IMR-90 (cell line): ENCODE results near the gene TIGIT. TPM values are rescaled to one million over a fixed set of nuclear protein-coding genes. Genes with fewer than 3 reads are reported as not detected.

Experiments
- ATAC-seq: fragments of 200-7000 bp; cut with Tn5 transposase; 2 replicates; pipeline ENCODE4 v1.9.1; 2020; ENCODE audit warnings: low read depth, mild to moderate bottlenecking, moderate library complexity
- BruUV-seq: library from RNA; stranded (reverse); fragments of 400-500 nt; replicated peaks from 2 replicates; lab custom pipeline; 2021; lab: Mats Ljungman, UMichigan
- CTCF ChIA-PET: fragments of 300-600 bp; formaldehyde crosslinking; extraction: SDS; loops from one replicate; lab custom pipeline; 2021; ENCODE audit warnings: antibody characterized with exemption; lab: Yijun Ruan, JAX
- POLR2A ChIA-PET: fragments of 300-600 bp; sonication (Branson Sonifier 250); formaldehyde crosslinking; loops from one replicate; lab custom pipeline; 2022; ENCODE audit warnings: antibody characterized with exemption; ENCODE audit not compliant: unreplicated experiment; lab: Charles Lee
- DNase-seq: peaks from one replicate; pipeline ENCODE4 v3.0.0; 2013
- H2AFZ ChIP-seq: replicated peaks from 2 replicates; pipeline ENCODE3; 2013; ENCODE audit warnings: low read length, mild to moderate bottlenecking; ENCODE audit not compliant: poor library complexity
- H2AK5ac ChIP-seq: 2 replicates; pipeline ENCODE4 v1.6.1; 2013; ENCODE audit warnings: low read depth, low read length, inconsistent platforms
- H2AK9ac ChIP-seq: replicated peaks from 2 replicates; pipeline ENCODE3; 2013; ENCODE audit warnings: mild to moderate bottlenecking, low read depth, low read length, moderate library complexity; ENCODE audit not compliant: poor library complexity
- H2BK120ac ChIP-seq: 2 replicates; pipeline ENCODE4 v1.6.1; 2013; ENCODE audit warnings: low read depth, low read length, inconsistent platforms
- H2BK15ac ChIP-seq: 3 replicates; pipeline ENCODE4 v1.6.1; 2013; ENCODE audit warnings: low read depth, low read length, inconsistent platforms
- H2BK20ac ChIP-seq: 2 replicates; pipeline ENCODE4 v1.6.1; 2013; ENCODE audit warnings: low read depth, mild to moderate bottlenecking, inconsistent platforms, low read length, moderate library complexity
- H2BK5ac ChIP-seq: 2 replicates; pipeline ENCODE4 v1.6.1; 2013; ENCODE audit warnings: mild to moderate bottlenecking, low read depth, low read length, inconsistent platforms; ENCODE audit not compliant: poor library complexity, severe bottlenecking
- H3K14ac ChIP-seq: replicated peaks from 2 replicates; pipeline ENCODE4 v1.6.1; 2013; ENCODE audit warnings: low read depth, low read length, inconsistent platforms
- H3K18ac ChIP-seq: 2 replicates; pipeline ENCODE4 v1.6.1; 2013; ENCODE audit warnings: low read depth, low read length, control low read depth
- H3K23ac ChIP-seq: 2 replicates; pipeline ENCODE4 v1.6.1; 2013; ENCODE audit warnings: low read depth, low read length, inconsistent platforms
- H3K27ac ChIP-seq: 2 replicates; pipeline ENCODE4 v1.5.1; 2013; ENCODE audit warnings: mild to moderate bottlenecking, control low read depth, low read length; ENCODE audit not compliant: insufficient read depth
- H3K27me3 ChIP-seq: 2 replicates; pipeline ENCODE4 v1.6.1; 2013; ENCODE audit warnings: low read length; ENCODE audit not compliant: control insufficient read depth, insufficient read depth
- H3K36me3 ChIP-seq: 2 replicates; pipeline ENCODE4 v1.6.1; 2013; ENCODE audit warnings: low read length, mixed read lengths; ENCODE audit not compliant: control insufficient read depth, insufficient read depth
- H3K4ac ChIP-seq: 2 replicates; pipeline ENCODE4 v1.6.1; 2013; ENCODE audit warnings: low read depth, low read length, inconsistent platforms
- H3K4me1 ChIP-seq: 2 replicates; pipeline ENCODE4 v1.6.1; 2013; ENCODE audit warnings: low read length, mixed read lengths; ENCODE audit not compliant: control insufficient read depth, insufficient read depth
- H3K4me2 ChIP-seq: 2 replicates; pipeline ENCODE4 v1.6.1; 2013; ENCODE audit warnings: low read depth, mild to moderate bottlenecking, control low read depth, low read length, moderate library complexity
- H3K4me3 ChIP-seq: 2 replicates; pipeline ENCODE4 v1.5.1; 2013; ENCODE audit warnings: low read depth, mild to moderate bottlenecking, control low read depth, low read length, moderate library complexity; ENCODE audit not compliant: insufficient read depth
- H3K56ac ChIP-seq: 2 replicates; pipeline ENCODE4 v1.6.1; 2013; ENCODE audit warnings: low read length, inconsistent platforms; ENCODE audit not compliant: insufficient read depth; ENCODE audit errors: extremely low read depth
- H3K79me1 ChIP-seq, 2 experiments: 2 replicates each; pipeline ENCODE4 v1.6.1; 2013; ENCODE audit warnings: low read length in 2 of 2, inconsistent platforms in 1 of 2, low read depth in 1 of 2
- H3K9ac ChIP-seq: 2 replicates; pipeline ENCODE4 v1.6.1; 2013; ENCODE audit warnings: low read depth, low read length, control low read depth
- H3K9me1 ChIP-seq: 2 replicates; pipeline ENCODE4 v1.6.1; 2013; ENCODE audit warnings: low read length, inconsistent platforms; ENCODE audit not compliant: insufficient read depth
- H3K9me3 ChIP-seq: 2 replicates; pipeline ENCODE4 v1.6.1; 2013; ENCODE audit warnings: low read length; ENCODE audit not compliant: control insufficient read depth, insufficient read depth
- H4K20me1 ChIP-seq: 2 replicates; pipeline ENCODE4 v1.6.1; 2013; ENCODE audit warnings: low read length, inconsistent platforms; ENCODE audit not compliant: insufficient read depth
- H4K5ac ChIP-seq: 2 replicates; pipeline ENCODE4 v1.6.1; 2013; ENCODE audit warnings: mild to moderate bottlenecking, low read depth, low read length, control low read depth
- H4K8ac ChIP-seq, 2 experiments: 2 replicates each; pipeline ENCODE4 v1.6.1; 2013; ENCODE audit warnings: low read depth in 2 of 2, low read length in 2 of 2, control low read depth in 1 of 2, inconsistent platforms in 1 of 2
- H4K91ac ChIP-seq: 2 replicates; pipeline ENCODE4 v1.6.1; 2013; ENCODE audit warnings: low read depth, low read length, inconsistent platforms; ENCODE audit not compliant: insufficient read depth
- CEBPB ChIP-seq: IDR thresholded peaks from 2 replicates; pipeline ENCODE4 v1.6.1; 2012; ENCODE audit warnings: low read depth, low read length, improper control_type of control experiment
- ELK1 ChIP-seq: fragments of 150-350 bp; IDR thresholded peaks from 2 replicates; pipeline ENCODE4 v1.6.1; 2016; ENCODE audit warnings: low read depth, mild to moderate bottlenecking, low read length, moderate library complexity, borderline replicate concordance
- MAFK ChIP-seq: IDR thresholded peaks from 2 replicates; pipeline ENCODE4 v1.6.1; 2012; ENCODE audit warnings: low read depth, low read length, improper control_type of control experiment
- MAZ ChIP-seq: IDR thresholded peaks from 2 replicates; pipeline ENCODE4 v1.6.1; 2012; ENCODE audit warnings: low read depth, mild to moderate bottlenecking, low read length, improper control_type of control experiment, moderate library complexity, borderline replicate concordance
- RCOR1 ChIP-seq: IDR thresholded peaks from 2 replicates; pipeline ENCODE4 v1.6.1; 2012; ENCODE audit warnings: mild to moderate bottlenecking, low read length, improper control_type of control experiment; ENCODE audit not compliant: insufficient replicate concordance
- RFX5 ChIP-seq: IDR thresholded peaks from 2 replicates; pipeline ENCODE4 v1.8.0; 2012; ENCODE audit warnings: low read depth, mild to moderate bottlenecking, low read length, moderate library complexity
- dilution Hi-C: fragments of 300-500 bp; cut with HindIII; formaldehyde crosslinking; loops from one replicate; pipeline ENCODE4 v1.14.3; 2018; ENCODE audit warnings: low sequenced_read_pairs; ENCODE audit not compliant: unreplicated experiment
- in situ Hi-C: fragments of 300-500 bp; cut with MboI; formaldehyde crosslinking; loops from 3 replicates; pipeline ENCODE4 v1.14.3; 2019; ENCODE audit warnings: low sequenced_read_pairs, inconsistent platforms, mixed read lengths
- intact Hi-C: fragments of 100-400 bp; cut with micrococcal nuclease; formaldehyde crosslinking; loops from 2 replicates; pipeline ENCODE4 v1.10.0; 2022
- polyA plus RNA-seq, 3 experiments: library from polyadenylated mRNA; depleted of rRNA; stranded (reverse); fragments of >200 nt; gene quantifications; 2 replicates each; pipeline ENCODE4 v1.2.3, GENCODE V29; 2012; ENCODE audit warnings: low replicate concordance in 1 of 3
- total RNA-seq: library from RNA; depleted of rRNA; stranded (reverse); fragments of >200 nt; gene quantifications from 2 replicates; pipeline ENCODE4 v1.2.3, GENCODE V29; 2012

The TIGIT gene
- total and polyA plus RNA-seq, 2 of the 4 experiments (the other 2 are of a cell fraction): not detected

GRCh38 chr3:114355653-114356052 is 61.8 kb downstream of the TIGIT start:
- no peak overlapping the region for H4K8ac ChIP-seq
- H3K79me1 ChIP-seq: peaks cover 0 to 4% of the 10 kb centered on the region in 2 experiments; a peak in 1 of 4 replicates
- no peak overlapping the region for H2AFZ ChIP-seq
- no peak overlapping the region for H3K4me3 ChIP-seq
- H3K9me1 ChIP-seq: 0 out of 2 replicates have a peak, but pooled peaks cover 2% of the 10 kb centered on the region
- intact Hi-C loops: no loop called here
- H4K20me1 ChIP-seq: no peaks in the 10 kb centered on the region
- H2AK5ac ChIP-seq: no peak overlapping the region
- DNase-seq (no peak), ATAC-seq (no peak)
- no peaks in the 10 kb centered on the region for H3K4me1 ChIP-seq
- no peak for TF ChIP-seq CEBPB
- no peak for TF ChIP-seq MAFK
- no peak for TF ChIP-seq MAZ
- no peak for TF ChIP-seq RFX5
- no peak for TF ChIP-seq RCOR1
- TF ChIP-seq ELK1: no peak
- no peak overlapping the region for H3K9ac ChIP-seq
- no peak overlapping the region for H4K91ac ChIP-seq
- POLR2A ChIA-PET: no interaction called here
- H3K4ac ChIP-seq: no peak overlapping the region
- no peaks in the 10 kb centered on the region for H3K27me3 ChIP-seq
- H2AK9ac ChIP-seq: no peak overlapping the region
- H3K27ac ChIP-seq: no peak overlapping the region
- no peak overlapping the region for H3K23ac ChIP-seq
- CTCF ChIA-PET: no interaction called here
- no peaks in the 10 kb centered on the region; the same call in 1 of the 2 replicates for H3K9me3 ChIP-seq
- H4K5ac ChIP-seq: no peak overlapping the region
- no peak overlapping the region for H2BK15ac ChIP-seq
- H2BK20ac ChIP-seq: no peak overlapping the region
- no peak overlapping the region for H3K56ac ChIP-seq
- BruUV-seq: no TSS peak
- no peak overlapping the region for H2BK5ac ChIP-seq
- no peak overlapping the region for H3K14ac ChIP-seq
- H3K36me3 ChIP-seq: peaks cover 12% of the 10 kb centered on the region
- H3K18ac ChIP-seq: no peak overlapping the region
- H3K4me2 ChIP-seq: no peak overlapping the region
- H2BK120ac ChIP-seq: no peak overlapping the region
- dilution Hi-C loops: no loop called here
- in situ Hi-C loops: loop anchor here (25.0 kb wide), 1 partner anchor 1457 kb away; no protein-coding TSS in a partner anchor
